ENCODE results near the gene ATP6V1G3. TPM values are rescaled to one million over a fixed set of nuclear protein-coding genes. Genes with fewer than 3 reads are reported as not detected.

The ATP6V1G3 gene
- total RNA-seq, 2 experiments from 2014 or later, result 0.66 TPM; not detected in 1

DNA sequence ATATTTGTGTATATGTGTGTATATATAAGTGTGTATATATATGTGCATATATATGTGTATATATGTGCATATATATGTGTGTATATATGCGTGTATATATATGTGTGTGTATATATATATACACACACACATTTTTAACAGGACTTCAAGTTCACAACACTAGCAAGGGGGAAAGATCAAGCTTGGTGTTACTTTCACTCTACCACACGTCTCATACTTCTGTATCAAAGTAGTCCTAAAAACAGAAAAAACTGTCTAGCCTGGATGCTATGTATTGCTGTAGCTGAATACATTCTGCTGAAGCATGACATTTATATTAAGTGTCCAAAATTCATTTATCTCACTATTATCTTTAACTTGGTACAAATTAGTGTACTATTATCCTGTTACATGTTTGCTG lies 17.9 kb upstream of the ATP6V1G3 start:
- H3K36me3 ChIP-seq (ENCODE audit: insufficient read depth, low read length), result no peaks in the 10 kb centered on the region
- TF ChIP-seq, protein P1, sequence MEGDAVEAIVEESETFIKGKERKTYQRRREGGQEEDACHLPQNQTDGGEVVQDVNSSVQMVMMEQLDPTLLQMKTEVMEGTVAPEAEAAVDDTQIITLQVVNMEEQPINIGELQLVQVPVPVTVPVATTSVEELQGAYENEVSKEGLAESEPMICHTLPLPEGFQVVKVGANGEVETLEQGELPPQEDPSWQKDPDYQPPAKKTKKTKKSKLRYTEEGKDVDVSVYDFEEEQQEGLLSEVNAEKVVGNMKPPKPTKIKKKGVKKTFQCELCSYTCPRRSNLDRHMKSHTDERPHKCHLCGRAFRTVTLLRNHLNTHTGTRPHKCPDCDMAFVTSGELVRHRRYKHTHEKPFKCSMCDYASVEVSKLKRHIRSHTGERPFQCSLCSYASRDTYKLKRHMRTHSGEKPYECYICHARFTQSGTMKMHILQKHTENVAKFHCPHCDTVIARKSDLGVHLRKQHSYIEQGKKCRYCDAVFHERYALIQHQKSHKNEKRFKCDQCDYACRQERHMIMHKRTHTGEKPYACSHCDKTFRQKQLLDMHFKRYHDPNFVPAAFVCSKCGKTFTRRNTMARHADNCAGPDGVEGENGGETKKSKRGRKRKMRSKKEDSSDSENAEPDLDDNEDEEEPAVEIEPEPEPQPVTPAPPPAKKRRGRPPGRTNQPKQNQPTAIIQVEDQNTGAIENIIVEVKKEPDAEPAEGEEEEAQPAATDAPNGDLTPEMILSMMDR (conservative IDR thresholded peaks at IDR 0.05; ENCODE audit: low read length), result no peak
- TF ChIP-seq EZH2phosphoT487 (IDR thresholded peaks at IDR 0.05; ENCODE audit: borderline replicate concordance, low read depth, low read length), result no peak
- POLR2A ChIA-PET, result interaction anchor here (0.8 to 1.7 kb wide), 2 partner anchors 10 to 46 kb away, joined by 3 to 4 read pairs; no protein-coding TSS in a partner anchor
- H3K9me2 ChIP-seq (ENCODE audit: insufficient read depth, low read length), result no peaks in the 10 kb centered on the region
- no peaks in the 10 kb centered on the region for H3K79me2 ChIP-seq (ENCODE audit: insufficient read depth, low read depth, low read length)
- no peaks in the 10 kb centered on the region for H4K20me1 ChIP-seq (ENCODE audit: insufficient read depth, low read length)
- no peak overlapping the region for H3K27ac ChIP-seq (ENCODE audit: low read depth, low read length, poor library complexity, severe bottlenecking)
- DNase-seq (ENCODE audit: low spot score), result no peak
- BruUV-seq (replicated peaks), result no TSS peak
- no peak overlapping the region for H3K4me2 ChIP-seq (ENCODE audit: low read length)
- CTCF ChIA-PET (ENCODE audit: unreplicated experiment), result no interaction called here
- no peak overlapping the region for H3K4me3 ChIP-seq (ENCODE audit: low read depth, low read length, poor library complexity, severe bottlenecking)
- H2AFZ ChIP-seq (ENCODE audit: low read length), result no peak overlapping the region
- peaks cover 31% of the 10 kb centered on the region for H3K4me1 ChIP-seq (ENCODE audit: insufficient read depth, low read length, poor library complexity, severe bottlenecking)
- no peaks in the 10 kb centered on the region for H3K9me3 ChIP-seq (ENCODE audit: low read length)
- intact Hi-C loops (cut with micrococcal nuclease; ENCODE audit: unreplicated experiment), result no loop called here

DNA sequence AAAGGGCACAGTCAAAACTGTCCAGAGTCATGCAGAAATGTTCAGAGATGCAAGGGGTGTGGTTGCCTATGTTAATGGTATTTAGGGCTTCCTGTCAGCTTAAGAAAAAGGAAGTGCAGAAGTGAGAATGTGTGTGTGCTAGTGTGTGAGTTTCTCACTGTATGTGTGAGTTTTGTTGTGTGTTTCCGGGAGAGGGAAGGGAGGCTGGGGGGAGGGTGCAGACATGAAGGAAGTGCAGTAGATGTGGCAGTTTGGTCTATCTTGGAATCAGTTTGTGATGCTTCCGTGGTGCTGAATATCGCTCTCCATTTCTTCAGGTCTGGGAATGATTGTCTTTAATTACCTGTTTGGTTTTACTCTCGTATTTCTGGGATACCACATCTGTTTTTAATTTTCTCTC lies 16.5 kb upstream of the ATP6V1G3 start:
- peak overlapping the region; percentile 32 for H3K27ac ChIP-seq (ENCODE audit: low read depth, low read length, poor library complexity, severe bottlenecking)
- ChIA-PET POLR2A (interaction anchor here (0.7 to 1.7 kb wide), 8 partner anchors 9 to 68 kb away, joined by 3 to 9 read pairs (median 4); no protein-coding TSS in a partner anchor), CTCF (ENCODE audit: unreplicated experiment) (interaction anchor here (0.6 kb wide), 1 partner anchor 124 kb away, joined by 3 read pairs; no protein-coding TSS in a partner anchor)
- TF ChIP-seq EZH2phosphoT487 (IDR thresholded peaks at IDR 0.05; ENCODE audit: borderline replicate concordance, low read depth, low read length), result no peak
- intact Hi-C loops (cut with micrococcal nuclease; ENCODE audit: unreplicated experiment), result loop anchor here (2.0 kb wide), 1 partner anchor 40 kb away; no protein-coding TSS in a partner anchor
- no peaks in the 10 kb centered on the region for H3K36me3 ChIP-seq (ENCODE audit: insufficient read depth, low read length)
- peak overlapping the region; percentile 90 for H2AFZ ChIP-seq (ENCODE audit: low read length)
- peak; percentile 92 for DNase-seq (ENCODE audit: low spot score)
- H3K4me2 ChIP-seq (ENCODE audit: low read length), result peak overlapping the region; percentile 56
- no peaks in the 10 kb centered on the region for H3K9me2 ChIP-seq (ENCODE audit: insufficient read depth, low read length)
- H3K79me2 ChIP-seq (ENCODE audit: insufficient read depth, low read depth, low read length), result no peaks in the 10 kb centered on the region
- peak overlapping the region; percentile 28 for H3K4me3 ChIP-seq (ENCODE audit: low read depth, low read length, poor library complexity, severe bottlenecking)
- no peaks in the 10 kb centered on the region for H3K9me3 ChIP-seq (ENCODE audit: low read length)
- BruUV-seq (replicated peaks), result no TSS peak
- peaks cover 31% of the 10 kb centered on the region for H3K4me1 ChIP-seq (ENCODE audit: insufficient read depth, low read length, poor library complexity, severe bottlenecking)
- no peaks in the 10 kb centered on the region for H4K20me1 ChIP-seq (ENCODE audit: insufficient read depth, low read length)

DNA sequence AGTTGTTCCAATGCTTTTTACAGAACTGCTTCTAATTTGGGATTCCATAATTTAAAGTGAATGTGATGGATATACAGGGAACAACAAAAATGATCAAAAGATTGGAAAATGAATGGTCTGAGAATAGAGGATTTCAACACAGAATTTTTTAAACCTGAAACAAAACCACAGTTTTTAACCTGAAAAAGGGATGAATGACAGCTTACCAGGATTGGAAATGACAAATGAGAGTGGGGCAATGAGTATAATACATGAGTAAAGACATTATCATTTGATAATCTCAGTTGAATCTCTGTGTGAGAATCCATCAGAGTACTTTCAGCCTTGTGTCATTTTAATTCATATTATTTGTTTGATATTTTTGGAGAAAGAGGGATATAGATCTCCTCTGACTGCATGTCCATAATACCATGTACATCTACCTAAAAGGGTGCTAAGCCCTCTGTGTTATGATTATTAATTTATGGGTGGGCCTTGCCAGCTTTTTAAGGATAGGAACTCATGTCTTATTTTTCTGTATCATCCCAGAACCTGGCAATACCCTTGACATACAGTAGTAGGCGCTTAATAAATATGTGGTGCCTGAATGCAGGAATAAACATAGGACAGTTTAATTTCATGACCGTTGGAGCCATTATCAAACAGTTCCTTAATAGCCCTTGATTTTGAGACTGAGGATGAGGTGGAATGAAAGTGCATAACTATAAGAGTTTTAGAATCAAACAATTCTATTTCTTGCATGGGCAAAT lies 12.4 kb upstream of the ATP6V1G3 start:
- BruUV-seq (replicated peaks), result no TSS peak
- no peak for DNase-seq (ENCODE audit: low spot score)
- intact Hi-C loops (cut with micrococcal nuclease; ENCODE audit: unreplicated experiment), result no loop called here
- Histone ChIP-seq H2AFZ (ENCODE audit: low read length) (no peak overlapping the region), H3K9me2 (ENCODE audit: insufficient read depth, low read length) (no peaks in the 10 kb centered on the region), H3K27ac (ENCODE audit: low read depth, low read length, poor library complexity, severe bottlenecking) (no peak overlapping the region), H3K9me3 (ENCODE audit: low read length) (no peaks in the 10 kb centered on the region), H4K20me1 (ENCODE audit: insufficient read depth, low read length) (no peaks in the 10 kb centered on the region), H3K4me1 (ENCODE audit: insufficient read depth, low read length, poor library complexity, severe bottlenecking) (peaks cover 42% of the 10 kb centered on the region), H3K4me3 (ENCODE audit: low read depth, low read length, poor library complexity, severe bottlenecking) (no peak overlapping the region), H3K79me2 (ENCODE audit: insufficient read depth, low read depth, low read length) (no peaks in the 10 kb centered on the region), H3K36me3 (ENCODE audit: insufficient read depth, low read length) (no peaks in the 10 kb centered on the region), H3K4me2 (ENCODE audit: low read length) (no peak overlapping the region)
- ChIA-PET POLR2A (interaction anchor here (0.6 to 1.9 kb wide), 4 partner anchors 9 to 512 kb away, joined by 3 to 10 read pairs (median 4); no protein-coding TSS in a partner anchor), CTCF (ENCODE audit: unreplicated experiment) (no interaction called here)
- TF ChIP-seq EZH2phosphoT487 (IDR thresholded peaks at IDR 0.05; ENCODE audit: borderline replicate concordance, low read depth, low read length), result no peak
- TF ChIP-seq, protein P1 (conservative IDR thresholded peaks at IDR 0.05; ENCODE audit: low read length), result peak; percentile 66
